GM12878 (cell line): ENCODE data around the gene PGAP6. TPM values are rescaled to one million over a fixed set of nuclear protein-coding genes. Genes with fewer than 3 reads are reported as not detected.

ENCODE experiments used
- ATAC-seq: fragments of 200-7000 bp; cut with Tn5 transposase; 3 replicates; pipeline ENCODE4 v1.9.1; 2020; ENCODE audit warnings: mild to moderate bottlenecking, moderate library complexity
- BruUV-seq: library from RNA; stranded (reverse); fragments of 400-500 nt; replicated peaks from 2 replicates; lab custom pipeline; 2021; lab: Mats Ljungman, UMichigan
- CTCF ChIA-PET: fragments of 300-600 bp; sonication (Branson Sonifier 250); formaldehyde crosslinking; extraction: SDS; loops from one replicate; lab custom pipeline; 2021; ENCODE audit warnings: inconsistent platforms; lab: Yijun Ruan, JAX
- POLR2A ChIA-PET: fragments of 350-600 bp; formaldehyde crosslinking; extraction: SDS; loops from one replicate; lab custom pipeline; 2021; ENCODE audit warnings: inconsistent platforms; lab: Charles Lee
- RAD21 ChIA-PET: fragments of 300-600 bp; sonication (Branson Sonifier 250); formaldehyde crosslinking; loops from one replicate; lab custom pipeline; 2023; ENCODE audit warnings: antibody characterized with exemption; ENCODE audit not compliant: unreplicated experiment; lab: Charles Lee
- SMC1A ChIA-PET: fragments of 300-600 bp; sonication (Branson Sonifier 250); formaldehyde crosslinking; loops from one replicate; lab custom pipeline; 2023; ENCODE audit not compliant: unreplicated experiment, uncharacterized antibody; lab: Charles Lee
- DNase-seq: peaks from one replicate; pipeline ENCODE4 v3.0.0-alpha.2; 2011; ENCODE audit warnings: low read depth, low spot score
- FAIRE-seq: peaks from 3 replicates; lab custom pipeline; 2011; peaks lifted over from hg19 to GRCh38; lab: Jason Lieb, UNC
- H2AFZ ChIP-seq: 2 replicates; pipeline ENCODE4 v1.6.0; 2011; ENCODE audit warnings: low read depth, low read length, control low read depth; ENCODE audit not compliant: control insufficient read depth
- H3K27ac ChIP-seq: 2 replicates; pipeline ENCODE4 v1.5.1; 2011; ENCODE audit warnings: control low read depth; ENCODE audit not compliant: control insufficient read depth, insufficient read depth
- H3K27me3 ChIP-seq, 2 experiments: replicated peaks in 1 of 2; 2 replicates each; pipeline versions ENCODE4 v1.6.0 to v1.6.1; 2011; ENCODE audit warnings: low read length in 1 of 2; ENCODE audit not compliant: control insufficient read depth in 2 of 2, insufficient read depth in 2 of 2
- H3K36me3 ChIP-seq, 2 experiments: 2 replicates each; pipeline ENCODE4 v1.5.1; 2011; ENCODE audit warnings: low read length in 1 of 2; ENCODE audit not compliant: control insufficient read depth in 2 of 2, insufficient read depth in 2 of 2
- H3K4me1 ChIP-seq: 2 replicates; pipeline ENCODE4 v1.6.1; 2011; ENCODE audit warnings: mild to moderate bottlenecking, low read length, moderate library complexity, mixed read lengths; ENCODE audit not compliant: control insufficient read depth, insufficient read depth
- H3K4me2 ChIP-seq: 2 replicates; pipeline ENCODE4 v1.6.0; 2011; ENCODE audit warnings: control low read depth; ENCODE audit not compliant: control insufficient read depth, insufficient read depth
- H3K4me3 ChIP-seq: fragments of 200-600 bp; sonication (generic); 2 replicates; pipeline ENCODE4 v1.5.1; 2016
- H3K79me2 ChIP-seq: 2 replicates; pipeline ENCODE4 v1.6.0; 2011; ENCODE audit warnings: low read length; ENCODE audit not compliant: control insufficient read depth, insufficient read depth
- H3K9ac ChIP-seq: 2 replicates; pipeline ENCODE4 v1.8.0; 2011; ENCODE audit warnings: low read length, control low read depth, mixed read lengths; ENCODE audit not compliant: control insufficient read depth, insufficient read depth
- H3K9me3 ChIP-seq: replicated peaks from 3 replicates; pipeline ENCODE4 v1.5.1; 2011; ENCODE audit warnings: mild to moderate bottlenecking, low read length; ENCODE audit not compliant: control insufficient read depth, insufficient read depth
- H4K20me1 ChIP-seq: 2 replicates; pipeline ENCODE4 v1.6.0; 2011; ENCODE audit not compliant: control insufficient read depth, insufficient read depth
- ATF2 ChIP-seq: IDR thresholded peaks from 2 replicates; pipeline ENCODE4 v1.6.1; 2012; ENCODE audit warnings: low read length, inconsistent platforms
- DPF2 ChIP-seq: fragments of 450-650 bp; IDR thresholded peaks from 2 replicates; pipeline ENCODE4 v1.6.1; 2017; ENCODE audit warnings: mild to moderate bottlenecking
- HDAC2 ChIP-seq: fragments of 200-600 bp; sonication (generic); IDR thresholded peaks from 2 replicates; pipeline ENCODE4 v1.6.1; 2017
- IRF4 ChIP-seq: IDR thresholded peaks from 2 replicates; pipeline ENCODE4 v1.6.1; 2011; ENCODE audit warnings: low read depth, low read length
- KDM1A ChIP-seq: fragments of 200-600 bp; sonication (generic); IDR thresholded peaks from 2 replicates; pipeline ENCODE4 v1.6.1; 2016; ENCODE audit warnings: borderline replicate concordance
- MTA3 ChIP-seq: IDR thresholded peaks from 2 replicates; pipeline ENCODE4 v1.6.1; 2012; ENCODE audit warnings: low read length, inconsistent platforms, borderline replicate concordance
- NKRF ChIP-seq: fragments of 450-650 bp; conservative IDR thresholded peaks from 2 replicates; pipeline ENCODE4 v1.6.1; 2017; ENCODE audit warnings: mild to moderate bottlenecking, moderate library complexity
- POLR2AphosphoS5 ChIP-seq: IDR thresholded peaks from 2 replicates; pipeline ENCODE4 v1.6.1; 2011; ENCODE audit warnings: mild to moderate bottlenecking, low read length, inconsistent platforms
- SMAD5 ChIP-seq: IDR thresholded peaks from 2 replicates; pipeline ENCODE4 v1.6.1; 2016; ENCODE audit warnings: antibody characterized with exemption, low read depth
- ZBTB4 ChIP-seq: fragments of 450-650 bp; formaldehyde crosslinking; IDR thresholded peaks from 2 replicates; pipeline ENCODE4 v1.4.0; 2022; ENCODE audit warnings: mild to moderate bottlenecking, moderate library complexity
- WGBS: methylation state at CpG from one replicate; pipeline ENCODE4 v1.1.6; 2016; ENCODE audit warnings: low lambda C conversion rate; ENCODE audit not compliant: insufficient replicate concordance, insufficient coverage; ENCODE audit errors: missing lambda C conversion rate; 5-methylcytosine and 5-hydroxymethylcytosine counted together
- in situ Hi-C: fragments of 300-500 bp; cut with MboI; formaldehyde crosslinking; loops from 9 replicates; pipeline ENCODE4 v1.14.3; 2018; ENCODE audit warnings: mixed read lengths
- intact Hi-C: fragments of 100-400 bp; cut with micrococcal nuclease; formaldehyde crosslinking; loops from one replicate; pipeline ENCODE4 v1.14.2; 2022; ENCODE audit not compliant: unreplicated experiment
- polyA plus RNA-seq, 11 experiments: library from polyadenylated mRNA; depleted of rRNA in 4 of 11; unstranded in 6 of 11; stranded (reverse) in 5 of 11; fragments of >200 nt; fragmentation: Nextera tagmentation in 4 of 11; fragmentation: Illumina TruSeq in 1 of 11; extraction: Ambion mirVana in 4 of 11; extraction: Trizol in 1 of 11; gene quantifications; 1 replicate in 1 of 11; 2 replicates in 10 of 11; pipeline versions ENCODE4 v1.2.1 to v1.2.3, GENCODE V29; 2011 to 2016; ENCODE audit warnings: inconsistent platforms in 2 of 11, missing spikeins in 2 of 11, low read depth in 1 of 11
- total RNA-seq, 4 experiments: library from RNA; depleted of rRNA in 3 of 4; stranded (reverse); fragments of >200 nt in 3 of 4; fragmentation: Illumina TruSeq in 1 of 4; extraction: Trizol in 1 of 4; gene quantifications; 2 replicates each; pipeline versions ENCODE4 v1.2.1 to v1.2.3, GENCODE V29; 2013 to 2021

The PGAP6 gene
- total and polyA plus RNA-seq, 10 of the 15 experiments (the other 5 are each of a cell fraction or from before 2014, with no cell fraction given): 0.76 to 48.8 (median 18.4) TPM

- H3K4me3 ChIP-seq: no peak overlapping the region
- H3K4me1 ChIP-seq: no peaks in the 10 kb centered on the region
- H2AFZ ChIP-seq: no peak overlapping the region
- no peak overlapping the region for H3K27ac ChIP-seq
- ATAC-seq: no peak
- no peaks in the 10 kb centered on the region for H3K27me3 ChIP-seq
- WGBS: 92% methylated on average over 21 of the region's 21 CpGs
- no peak overlapping the region for H3K9ac ChIP-seq
- no TSS peak for BruUV-seq
- intact Hi-C loops: no loop called here
- H4K20me1 ChIP-seq: 0 out of 2 replicates have a peak, but pooled peaks cover 3% of the 10 kb centered on the region
- FAIRE-seq: no peak
- in situ Hi-C loops: no loop called here
- POLR2A ChIA-PET: no interaction called here
- RAD21 ChIA-PET: no interaction called here
- SMC1A ChIA-PET: interaction anchor here (0.8 kb wide), 1 partner anchor 11 kb away, joined by 6 read pairs; no protein-coding TSS in a partner anchor
- DNase-seq: no peak
- H3K4me2 ChIP-seq: no peak overlapping the region
- TF ChIP-seq SMAD5: no peak
- TF ChIP-seq HDAC2: no peak
- TF ChIP-seq KDM1A: no peak
- no peak for TF ChIP-seq NKRF
- no peaks in the 10 kb centered on the region; the same call in 2 of the 3 replicates for H3K9me3 ChIP-seq
- CTCF ChIA-PET: interaction anchor here (0.9 kb wide), 1 partner anchor 11 kb away, joined by 3 read pairs; no protein-coding TSS in a partner anchor
- peaks cover 31% of the 10 kb centered on the region for H3K79me2 ChIP-seq
- H3K36me3 ChIP-seq: peaks cover 0 to 2% of the 10 kb centered on the region in 2 experiments; a peak in 1 of 4 replicates
Measured at GRCh38 chr16:337975-338575, 43.7 kb downstream of the PGAP6 start.

GRCh38 chr16:337437-337836 is 44.3 kb downstream of the PGAP6 start:
- Histone ChIP-seq H3K27ac (no peak overlapping the region), H3K79me2 (peaks cover 27% of the 10 kb centered on the region), H3K27me3 (no peaks in the 10 kb centered on the region), H2AFZ (no peak overlapping the region), H3K9ac (no peak overlapping the region), H3K4me2 (no peak overlapping the region), H3K9me3 (no peaks in the 10 kb centered on the region; the same call in 2 of the 3 replicates), H4K20me1 (no peaks in the 10 kb centered on the region), H3K4me1 (no peaks in the 10 kb centered on the region), H3K4me3 (no peak overlapping the region), H3K36me3 (no peaks in the 10 kb centered on the region; a peak in 1 of 4 replicates)
- SMC1A ChIA-PET: no interaction called here
- CTCF ChIA-PET: no interaction called here
- in situ Hi-C loops (no loop called here), intact Hi-C loops (no loop called here)
- 98% methylated on average over 9 of the region's 10 CpGs for WGBS
- no TSS peak for BruUV-seq
- RAD21 ChIA-PET: interaction anchor here (1.2 kb wide), 1 partner anchor 15 kb away, joined by 4 read pairs; the partner anchor contains the start of gene AXIN1
- DNase-seq (no peak), ATAC-seq (no peak; the same call in 2 of the 3 replicates), FAIRE-seq (no peak)
- POLR2A ChIA-PET: interaction anchor here (0.6 to 1.2 kb wide), 5 partner anchors 8 to 298 kb away, joined by 3 to 9 read pairs (median 3); no protein-coding TSS in a partner anchor
- TF ChIP-seq IRF4 (no peak), MTA3 (no peak), ATF2 (no peak), DPF2 (no peak), POLR2AphosphoS5 (no peak), ZBTB4 (CRISPR knock-in tag) (no peak)
